Neural cell (in vitro differentiated cells): ENCODE data around the gene KCTD18.

Experiments
- EP300 ChIP-seq: fragments of 450-650 bp; conservative IDR thresholded peaks from 2 replicates; pipeline ENCODE4 v1.6.1; 2014; ENCODE audit warnings: antibody characterized with exemption, mild to moderate bottlenecking, moderate library complexity; ENCODE audit not compliant: poor library complexity, severe bottlenecking
- EZH2 ChIP-seq: fragments of 200-600, 300-800 bp; shearing (Covaris generic), sonication (generic); IDR thresholded peaks from 2 replicates; pipeline ENCODE4 v1.6.1; 2014; ENCODE audit warnings: antibody characterized with exemption, low read length, borderline replicate concordance, mild to moderate bottlenecking; ENCODE audit not compliant: insufficient read depth, poor library complexity, severe bottlenecking
- MXI1 ChIP-seq: fragments of 450-650 bp; conservative IDR thresholded peaks from 2 replicates; pipeline ENCODE4 v1.6.1; 2014; ENCODE audit warnings: antibody characterized with exemption, mild to moderate bottlenecking; ENCODE audit not compliant: poor library complexity, severe bottlenecking
- POLR2AphosphoS5 ChIP-seq: IDR thresholded peaks from 2 replicates; pipeline ENCODE4 v1.6.1; 2012
- TF ChIP-seq, protein P1 (sequence below): IDR thresholded peaks from 2 replicates; pipeline ENCODE4 v1.6.1; 2012; ENCODE audit warnings: borderline replicate concordance
- TF ChIP-seq, protein P2 (sequence below): fragments of 450-650 bp; IDR thresholded peaks from 2 replicates; pipeline ENCODE4 v1.5.1; 2014; ENCODE audit warnings: antibody characterized with exemption, mild to moderate bottlenecking, moderate library complexity; ENCODE audit not compliant: poor library complexity, severe bottlenecking

GRCh38 chr2:200502196-200502595 lies 7.7 kb downstream of the KCTD18 start:
- TF ChIP-seq, protein P1, sequence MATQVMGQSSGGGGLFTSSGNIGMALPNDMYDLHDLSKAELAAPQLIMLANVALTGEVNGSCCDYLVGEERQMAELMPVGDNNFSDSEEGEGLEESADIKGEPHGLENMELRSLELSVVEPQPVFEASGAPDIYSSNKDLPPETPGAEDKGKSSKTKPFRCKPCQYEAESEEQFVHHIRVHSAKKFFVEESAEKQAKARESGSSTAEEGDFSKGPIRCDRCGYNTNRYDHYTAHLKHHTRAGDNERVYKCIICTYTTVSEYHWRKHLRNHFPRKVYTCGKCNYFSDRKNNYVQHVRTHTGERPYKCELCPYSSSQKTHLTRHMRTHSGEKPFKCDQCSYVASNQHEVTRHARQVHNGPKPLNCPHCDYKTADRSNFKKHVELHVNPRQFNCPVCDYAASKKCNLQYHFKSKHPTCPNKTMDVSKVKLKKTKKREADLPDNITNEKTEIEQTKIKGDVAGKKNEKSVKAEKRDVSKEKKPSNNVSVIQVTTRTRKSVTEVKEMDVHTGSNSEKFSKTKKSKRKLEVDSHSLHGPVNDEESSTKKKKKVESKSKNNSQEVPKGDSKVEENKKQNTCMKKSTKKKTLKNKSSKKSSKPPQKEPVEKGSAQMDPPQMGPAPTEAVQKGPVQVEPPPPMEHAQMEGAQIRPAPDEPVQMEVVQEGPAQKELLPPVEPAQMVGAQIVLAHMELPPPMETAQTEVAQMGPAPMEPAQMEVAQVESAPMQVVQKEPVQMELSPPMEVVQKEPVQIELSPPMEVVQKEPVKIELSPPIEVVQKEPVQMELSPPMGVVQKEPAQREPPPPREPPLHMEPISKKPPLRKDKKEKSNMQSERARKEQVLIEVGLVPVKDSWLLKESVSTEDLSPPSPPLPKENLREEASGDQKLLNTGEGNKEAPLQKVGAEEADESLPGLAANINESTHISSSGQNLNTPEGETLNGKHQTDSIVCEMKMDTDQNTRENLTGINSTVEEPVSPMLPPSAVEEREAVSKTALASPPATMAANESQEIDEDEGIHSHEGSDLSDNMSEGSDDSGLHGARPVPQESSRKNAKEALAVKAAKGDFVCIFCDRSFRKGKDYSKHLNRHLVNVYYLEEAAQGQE, result no peak
- TF ChIP-seq EP300 (no peak), POLR2AphosphoS5 (no peak), EZH2 (no peak), MXI1 (no peak)
- TF ChIP-seq, protein P2, sequence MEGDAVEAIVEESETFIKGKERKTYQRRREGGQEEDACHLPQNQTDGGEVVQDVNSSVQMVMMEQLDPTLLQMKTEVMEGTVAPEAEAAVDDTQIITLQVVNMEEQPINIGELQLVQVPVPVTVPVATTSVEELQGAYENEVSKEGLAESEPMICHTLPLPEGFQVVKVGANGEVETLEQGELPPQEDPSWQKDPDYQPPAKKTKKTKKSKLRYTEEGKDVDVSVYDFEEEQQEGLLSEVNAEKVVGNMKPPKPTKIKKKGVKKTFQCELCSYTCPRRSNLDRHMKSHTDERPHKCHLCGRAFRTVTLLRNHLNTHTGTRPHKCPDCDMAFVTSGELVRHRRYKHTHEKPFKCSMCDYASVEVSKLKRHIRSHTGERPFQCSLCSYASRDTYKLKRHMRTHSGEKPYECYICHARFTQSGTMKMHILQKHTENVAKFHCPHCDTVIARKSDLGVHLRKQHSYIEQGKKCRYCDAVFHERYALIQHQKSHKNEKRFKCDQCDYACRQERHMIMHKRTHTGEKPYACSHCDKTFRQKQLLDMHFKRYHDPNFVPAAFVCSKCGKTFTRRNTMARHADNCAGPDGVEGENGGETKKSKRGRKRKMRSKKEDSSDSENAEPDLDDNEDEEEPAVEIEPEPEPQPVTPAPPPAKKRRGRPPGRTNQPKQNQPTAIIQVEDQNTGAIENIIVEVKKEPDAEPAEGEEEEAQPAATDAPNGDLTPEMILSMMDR, result no peak
